AG04450 (cell line): ENCODE results near the gene AFF1. TPM values are rescaled to one million over a fixed set of nuclear protein-coding genes. Genes with fewer than 3 reads are reported as not detected.

ENCODE experiments used
- CTCF ChIA-PET: fragments of 300-600, 350-600 bp; formaldehyde crosslinking; extraction: SDS; loops from one replicate; lab custom pipeline; 2022; ENCODE audit warnings: antibody characterized with exemption, inconsistent platforms; lab: Charles Lee
- POLR2A ChIA-PET: fragments of 350-600 bp; formaldehyde crosslinking; extraction: SDS; loops from one replicate; lab custom pipeline; 2021; ENCODE audit warnings: antibody characterized with exemption, inconsistent platforms; lab: Yijun Ruan, JAX
- DNase-seq: peaks from one replicate; pipeline ENCODE4 v3.0.0-alpha.2; 2011; ENCODE audit warnings: low read depth, low spot score
- H3K27ac ChIP-seq: one replicate; pipeline ENCODE4 v1.5.1; 2012; ENCODE audit warnings: low read depth, low read length, control low read depth
- H3K27me3 ChIP-seq: one replicate; pipeline ENCODE4 v1.6.0; 2012; ENCODE audit warnings: low read length; ENCODE audit not compliant: control insufficient read depth, insufficient read depth
- H3K4me3 ChIP-seq: 2 replicates; pipeline ENCODE4 v1.5.1; 2011; ENCODE audit warnings: mild to moderate bottlenecking, low read depth, low read length, control low read depth
- H3K9me3 ChIP-seq: 2 replicates; pipeline ENCODE4 v1.5.1; 2012; ENCODE audit warnings: low read length; ENCODE audit not compliant: control insufficient read depth, insufficient read depth
- CTCF ChIP-seq: IDR thresholded peaks from 2 replicates; pipeline ENCODE4 v1.5.1; 2011; ENCODE audit warnings: low read depth, low read length, control low read depth, inconsistent platforms
- polyA plus RNA-seq: library from polyadenylated mRNA; depleted of rRNA; stranded (reverse); fragments of >200 nt; gene quantifications from 2 replicates; pipeline ENCODE4 v1.2.3, GENCODE V29; 2011

Gene AFF1
- polyA plus RNA-seq, 1 experiment: 17.2 TPM

GRCh38 chr4:87005369-87005689, 70.5 kb downstream of the AFF1 start:
- ChIA-PET POLR2A (interaction anchor here (2.5 to 2.9 kb wide), 2 partner anchors 70 to 78 kb away, joined by 21 to 40 read pairs; partner anchors contain the start of gene AFF1), CTCF (interaction anchor here (2.1 to 7.4 kb wide), 2 partner anchors 84 to 145 kb away, joined by 9 to 62 read pairs; no protein-coding TSS in a partner anchor)
- H3K27ac ChIP-seq: no peak overlapping the region
- H3K27me3 ChIP-seq: no peaks in the 10 kb centered on the region
- no peaks in the 10 kb centered on the region for H3K9me3 ChIP-seq
- no peak for DNase-seq
- TF ChIP-seq CTCF: no peak
- H3K4me3 ChIP-seq: peak overlapping the region; percentile 71

GRCh38 chr4:87005690-87006425, 71.0 kb downstream of the AFF1 start:
- H3K27me3 ChIP-seq: no peaks in the 10 kb centered on the region
- no peak for DNase-seq
- ChIA-PET POLR2A (interaction anchor here (0.5 to 2.9 kb wide), 22 partner anchors 12 to 174 kb away, joined by 3 to 40 read pairs (median 4); partner anchors contain the start of gene AFF1), CTCF (interaction anchor here (0.6 to 7.4 kb wide), 5 partner anchors 12 to 145 kb away, joined by 3 to 62 read pairs (median 8); partner anchors contain the start of gene AFF1)
- peak overlapping the region; percentile 99 for H3K27ac ChIP-seq
- H3K4me3 ChIP-seq: peak overlapping the region; percentile 71
- H3K9me3 ChIP-seq: no peaks in the 10 kb centered on the region
- no peak for TF ChIP-seq CTCF

- H3K27ac ChIP-seq: peak overlapping the region; percentile 99
- peak overlapping the region; percentile 71 for H3K4me3 ChIP-seq
- no peak for TF ChIP-seq CTCF
- CTCF ChIA-PET: interaction anchor here (1.0 to 7.4 kb wide), 4 partner anchors 12 to 144 kb away, joined by 3 to 62 read pairs (median 8); partner anchors contain the start of gene AFF1
- H3K27me3 ChIP-seq: no peaks in the 10 kb centered on the region
- no peak for DNase-seq
- no peaks in the 10 kb centered on the region for H3K9me3 ChIP-seq
- POLR2A ChIA-PET: interaction anchor here (0.5 to 2.9 kb wide), 23 partner anchors 11 to 175 kb away, joined by 3 to 40 read pairs (median 3); partner anchors contain the start of gene AFF1
These were observed 71.5 kb downstream of the AFF1 start for GRCh38 chr4:87006426-87006675.

- Histone ChIP-seq H3K27ac (peak overlapping the region; percentile 99), H3K27me3 (no peaks in the 10 kb centered on the region), H3K9me3 (no peaks in the 10 kb centered on the region), H3K4me3 (peak overlapping the region; percentile 71)
- peak; percentile 53 for TF ChIP-seq CTCF
- ChIA-PET POLR2A (interaction anchor here (0.5 to 2.9 kb wide), 27 partner anchors 11 to 175 kb away, joined by 3 to 40 read pairs (median 3); partner anchors contain the start of gene AFF1), CTCF (interaction anchor here (1.0 to 7.4 kb wide), 4 partner anchors 11 to 144 kb away, joined by 3 to 62 read pairs (median 8); partner anchors contain the start of gene AFF1)
- DNase-seq: peak; percentile 87
These were observed 72.1 kb downstream of the AFF1 start for GRCh38 chr4:87006676-87007527.
